ENCODE results near the gene VMO1. TPM values are rescaled to one million over a fixed set of nuclear protein-coding genes. Genes with fewer than 3 reads are reported as not detected.
A peak's percentile ranks its signal among the peaks of the same experiment; 100 is the strongest.

Gene VMO1
- polyA plus RNA-seq, 3 donors: 0.54 to 2.1 (median 0.79) TPM

DNA sequence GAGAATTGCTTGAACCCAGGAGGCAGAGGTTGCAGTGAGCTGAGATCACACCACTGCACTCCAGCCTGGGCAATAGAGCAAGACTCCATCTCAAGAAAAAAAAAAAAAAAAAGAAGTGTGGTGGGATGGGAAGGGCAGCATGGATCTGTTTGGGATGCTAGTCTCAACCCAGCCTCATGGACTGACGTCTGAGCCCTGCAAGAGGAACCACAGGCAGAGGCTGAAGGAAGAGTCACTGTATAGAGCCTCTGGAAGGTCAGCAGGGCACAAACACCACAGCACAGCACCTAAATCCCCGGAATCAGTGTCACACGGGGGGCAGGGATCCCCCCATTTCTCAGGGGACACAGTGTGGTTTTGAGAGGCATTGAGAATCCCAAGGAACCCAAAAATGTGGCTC, 35.6 kb downstream of the VMO1 start:
- Histone ChIP-seq H3K9ac (ENCODE audit: insufficient read depth, low read length, poor library complexity, severe bottlenecking) (no peak overlapping the region), H3K27ac (ENCODE audit: low read depth in 1 of 2, low read length in 2 of 2) (no peak overlapping the region), H3K4me1 (ENCODE audit: control insufficient read depth in 1 of 2, insufficient read depth in 2 of 2, low read length in 2 of 2) (peaks cover 37 to 43% of the 10 kb centered on the region in 2 donors), H3K27me3 (ENCODE audit: control insufficient read depth in 2 of 2, insufficient read depth in 2 of 2, low read length in 2 of 2) (peaks cover 5 to 9% of the 10 kb centered on the region in 2 donors), H2AFZ (ENCODE audit: insufficient read depth, low read depth, low read length, poor library complexity, severe bottlenecking) (no peak overlapping the region), H3K9me3 (replicated peaks in 1 of 2; ENCODE audit: control insufficient read depth in 1 of 2, insufficient read depth in 1 of 2, low read length in 2 of 2) (no peaks in the 10 kb centered on the region), H3K36me3 (replicated peaks in 1 of 2; ENCODE audit: control insufficient read depth in 1 of 2, insufficient read depth in 2 of 2, low read length in 2 of 2) (no peaks in the 10 kb centered on the region), H3K79me2 (ENCODE audit: insufficient read depth, low read length) (no peaks in the 10 kb centered on the region), H4K20me1 (ENCODE audit: insufficient read depth, low read length) (no peaks in the 10 kb centered on the region), H3K4me3 (replicated peaks in 1 of 3; ENCODE audit: low read depth in 2 of 3, low read length in 3 of 3) (no peak overlapping the region), H3K4me2 (replicated peaks; ENCODE audit: extremely low read depth, low read length, poor library complexity, severe bottlenecking) (no peak overlapping the region)
- H3K36me3 Mint-ChIP-seq: no peaks in the 10 kb centered on the region
- 0% methylated on average over 1 of the region's 3 CpGs for WGBS (ENCODE audit: insufficient coverage)
- DNase-seq: no peak
- H3K27ac Mint-ChIP-seq: peak overlapping the region in 1 of 7 donors; percentile 25
- TF ChIP-seq, protein P1, sequence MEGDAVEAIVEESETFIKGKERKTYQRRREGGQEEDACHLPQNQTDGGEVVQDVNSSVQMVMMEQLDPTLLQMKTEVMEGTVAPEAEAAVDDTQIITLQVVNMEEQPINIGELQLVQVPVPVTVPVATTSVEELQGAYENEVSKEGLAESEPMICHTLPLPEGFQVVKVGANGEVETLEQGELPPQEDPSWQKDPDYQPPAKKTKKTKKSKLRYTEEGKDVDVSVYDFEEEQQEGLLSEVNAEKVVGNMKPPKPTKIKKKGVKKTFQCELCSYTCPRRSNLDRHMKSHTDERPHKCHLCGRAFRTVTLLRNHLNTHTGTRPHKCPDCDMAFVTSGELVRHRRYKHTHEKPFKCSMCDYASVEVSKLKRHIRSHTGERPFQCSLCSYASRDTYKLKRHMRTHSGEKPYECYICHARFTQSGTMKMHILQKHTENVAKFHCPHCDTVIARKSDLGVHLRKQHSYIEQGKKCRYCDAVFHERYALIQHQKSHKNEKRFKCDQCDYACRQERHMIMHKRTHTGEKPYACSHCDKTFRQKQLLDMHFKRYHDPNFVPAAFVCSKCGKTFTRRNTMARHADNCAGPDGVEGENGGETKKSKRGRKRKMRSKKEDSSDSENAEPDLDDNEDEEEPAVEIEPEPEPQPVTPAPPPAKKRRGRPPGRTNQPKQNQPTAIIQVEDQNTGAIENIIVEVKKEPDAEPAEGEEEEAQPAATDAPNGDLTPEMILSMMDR (IDR thresholded peaks at IDR 0.05): no peak
- peaks cover 0 to 2% (median 0%) of the 10 kb centered on the region in 7 donors for H3K9me3 Mint-ChIP-seq
- H3K27me3 Mint-ChIP-seq (ENCODE audit: low read depth in 3 of 3): peaks cover 22 to 59% (median 33%) of the 10 kb centered on the region in 3 donors
- H3K4me1 Mint-ChIP-seq: peaks cover 47% of the 10 kb centered on the region
- H3K4me3 Mint-ChIP-seq: peak overlapping the region in 1 of 2 donors; percentile 21
- intact Hi-C loops (cut with micrococcal nuclease): no loop called here

GRCh38 chr17:4748686-4749085, 37.5 kb downstream of the VMO1 start:
- Histone ChIP-seq H3K36me3 (replicated peaks in 1 of 2; ENCODE audit: control insufficient read depth in 1 of 2, insufficient read depth in 2 of 2, low read length in 2 of 2) (no peaks in the 10 kb centered on the region), H3K4me2 (replicated peaks; ENCODE audit: extremely low read depth, low read length, poor library complexity, severe bottlenecking) (peak overlapping the region; percentile 62), H3K4me3 (replicated peaks in 1 of 3; ENCODE audit: low read depth in 2 of 3, low read length in 3 of 3) (peak overlapping the region in 1 of 3 experiments; percentile 53), H4K20me1 (ENCODE audit: insufficient read depth, low read length) (no peaks in the 10 kb centered on the region), H2AFZ (ENCODE audit: insufficient read depth, low read depth, low read length, poor library complexity, severe bottlenecking) (no peak overlapping the region), H3K4me1 (ENCODE audit: control insufficient read depth in 1 of 2, insufficient read depth in 2 of 2, low read length in 2 of 2) (peaks cover 42 to 47% of the 10 kb centered on the region in 2 donors), H3K27me3 (ENCODE audit: control insufficient read depth in 2 of 2, insufficient read depth in 2 of 2, low read length in 2 of 2) (peaks cover 9 to 23% of the 10 kb centered on the region in 2 donors), H3K9me3 (replicated peaks in 1 of 2; ENCODE audit: control insufficient read depth in 1 of 2, insufficient read depth in 1 of 2, low read length in 2 of 2) (no peaks in the 10 kb centered on the region), H3K79me2 (ENCODE audit: insufficient read depth, low read length) (no peaks in the 10 kb centered on the region), H3K27ac (ENCODE audit: low read depth in 1 of 2, low read length in 2 of 2) (peak overlapping the region in 1 of 2 donors; percentile 47), H3K9ac (ENCODE audit: insufficient read depth, low read length, poor library complexity, severe bottlenecking) (no peak overlapping the region)
- Mint-ChIP-seq H3K27ac (peak overlapping the region; percentile 89 to 97 (median 92)), H3K4me1 (peaks cover 55% of the 10 kb centered on the region), H3K9me3 (peaks cover 0 to 2% (median 0%) of the 10 kb centered on the region in 7 donors), H3K27me3 (ENCODE audit: low read depth in 3 of 3) (peaks cover 29 to 66% (median 33%) of the 10 kb centered on the region in 3 donors), H3K4me3 (peak overlapping the region; percentile 77 to 84), H3K36me3 (peaks cover 0 to 5% of the 10 kb centered on the region in 2 donors)
- TF ChIP-seq, protein P1 (IDR thresholded peaks at IDR 0.05): no peak
- 50% methylated on average over 1 of the region's 4 CpGs for WGBS (ENCODE audit: insufficient coverage)
- DNase-seq: peak in 1 of 3 donors; percentile 20
- intact Hi-C loops (cut with micrococcal nuclease): no loop called here
